Measurements from ENCODE around the gene ZBTB11. TPM values are rescaled to one million over a fixed set of nuclear protein-coding genes. Genes with fewer than 3 reads are reported as not detected.
A peak's percentile ranks its signal among the peaks of the same experiment; 100 is the strongest.
"Not testable (repeated sequence)": the region's sequence is repeated elsewhere in the genome, so short reads cannot be mapped to it uniquely, and the experiment has no call there.

ZBTB11 gene
- total RNA-seq, 1 donor from 2014 or later, result 17.2 TPM

DNA sequence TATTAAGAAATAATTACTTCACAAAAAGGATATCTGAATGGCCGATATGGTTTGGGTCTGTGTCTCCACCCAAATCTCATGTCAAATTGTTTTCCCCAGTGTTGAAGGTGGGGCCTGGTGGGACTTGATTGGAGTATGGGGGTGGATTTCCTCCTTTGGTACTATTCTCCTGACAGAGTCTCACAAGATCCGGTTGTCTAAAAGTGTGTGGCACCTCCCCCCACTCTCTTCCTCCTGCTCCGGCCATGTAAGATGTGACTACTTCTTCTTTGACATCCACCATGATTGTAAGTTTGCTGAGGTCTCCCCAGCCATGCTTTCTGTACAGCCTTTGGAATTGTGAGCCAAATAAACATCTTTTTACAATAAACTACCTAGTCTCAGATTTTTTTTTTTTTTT is 34.5 kb downstream of the ZBTB11 start:
- H3K4me3 Mint-ChIP-seq, result no peak overlapping the region
- TF ChIP-seq, protein P1, sequence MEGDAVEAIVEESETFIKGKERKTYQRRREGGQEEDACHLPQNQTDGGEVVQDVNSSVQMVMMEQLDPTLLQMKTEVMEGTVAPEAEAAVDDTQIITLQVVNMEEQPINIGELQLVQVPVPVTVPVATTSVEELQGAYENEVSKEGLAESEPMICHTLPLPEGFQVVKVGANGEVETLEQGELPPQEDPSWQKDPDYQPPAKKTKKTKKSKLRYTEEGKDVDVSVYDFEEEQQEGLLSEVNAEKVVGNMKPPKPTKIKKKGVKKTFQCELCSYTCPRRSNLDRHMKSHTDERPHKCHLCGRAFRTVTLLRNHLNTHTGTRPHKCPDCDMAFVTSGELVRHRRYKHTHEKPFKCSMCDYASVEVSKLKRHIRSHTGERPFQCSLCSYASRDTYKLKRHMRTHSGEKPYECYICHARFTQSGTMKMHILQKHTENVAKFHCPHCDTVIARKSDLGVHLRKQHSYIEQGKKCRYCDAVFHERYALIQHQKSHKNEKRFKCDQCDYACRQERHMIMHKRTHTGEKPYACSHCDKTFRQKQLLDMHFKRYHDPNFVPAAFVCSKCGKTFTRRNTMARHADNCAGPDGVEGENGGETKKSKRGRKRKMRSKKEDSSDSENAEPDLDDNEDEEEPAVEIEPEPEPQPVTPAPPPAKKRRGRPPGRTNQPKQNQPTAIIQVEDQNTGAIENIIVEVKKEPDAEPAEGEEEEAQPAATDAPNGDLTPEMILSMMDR (conservative IDR thresholded peaks at IDR 0.05), result no peak

DNA sequence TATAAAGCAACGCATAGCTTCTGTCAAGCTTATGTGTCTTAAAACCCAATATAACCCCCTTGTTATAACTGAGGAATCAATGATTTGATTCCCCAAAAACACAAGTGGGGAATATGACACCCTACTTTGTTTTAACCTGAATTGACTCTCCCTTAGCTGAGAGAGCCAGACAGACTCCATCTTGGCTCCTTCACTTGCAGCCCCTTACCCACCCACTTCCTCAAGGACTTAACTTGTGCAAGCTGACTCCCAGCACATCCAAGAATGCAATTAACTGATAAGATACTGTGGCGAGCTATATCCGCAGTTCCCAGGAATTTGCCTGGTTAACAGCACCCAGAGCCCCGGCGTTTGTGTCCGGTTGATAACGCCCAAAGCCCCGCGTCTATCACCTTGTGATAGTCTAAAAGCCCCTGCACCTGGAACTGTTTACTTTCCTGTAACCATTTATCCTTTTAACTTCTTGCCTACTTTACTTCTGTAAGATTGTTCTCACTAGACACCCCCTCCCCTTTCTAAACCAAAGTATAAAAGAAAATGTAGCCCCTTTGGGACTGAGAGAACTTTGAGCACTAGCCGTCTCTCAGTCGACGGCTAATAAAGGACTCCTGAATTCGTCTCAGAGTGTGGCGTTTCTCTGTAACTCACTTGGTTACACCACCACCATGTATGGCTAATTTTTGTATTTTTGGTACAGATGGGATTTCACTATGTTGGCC is 35.4 kb downstream of the ZBTB11 start:
- not testable (repeated sequence) for H3K4me1 Mint-ChIP-seq; H3K27me3 Mint-ChIP-seq (ENCODE audit: low read depth); H3K27ac Mint-ChIP-seq (ENCODE audit: unreplicated experiment); H3K4me3 Mint-ChIP-seq; H3K36me3 Mint-ChIP-seq (ENCODE audit: low read depth); DNase-seq (ENCODE audit: low read depth, low spot score); H3K9me3 Mint-ChIP-seq

More for the DNA sequence above, 34.5 kb downstream of the ZBTB11 start:
- H3K27ac Mint-ChIP-seq (ENCODE audit: unreplicated experiment), result no peak overlapping the region
- peaks cover 2% of the 10 kb centered on the region for H3K36me3 Mint-ChIP-seq (ENCODE audit: low read depth)
- no peak for DNase-seq (ENCODE audit: low read depth, low spot score)
- no peaks in the 10 kb centered on the region for H3K27me3 Mint-ChIP-seq (ENCODE audit: low read depth)
- H3K9me3 Mint-ChIP-seq, result no peaks in the 10 kb centered on the region
- no peaks in the 10 kb centered on the region for H3K4me1 Mint-ChIP-seq

DNA sequence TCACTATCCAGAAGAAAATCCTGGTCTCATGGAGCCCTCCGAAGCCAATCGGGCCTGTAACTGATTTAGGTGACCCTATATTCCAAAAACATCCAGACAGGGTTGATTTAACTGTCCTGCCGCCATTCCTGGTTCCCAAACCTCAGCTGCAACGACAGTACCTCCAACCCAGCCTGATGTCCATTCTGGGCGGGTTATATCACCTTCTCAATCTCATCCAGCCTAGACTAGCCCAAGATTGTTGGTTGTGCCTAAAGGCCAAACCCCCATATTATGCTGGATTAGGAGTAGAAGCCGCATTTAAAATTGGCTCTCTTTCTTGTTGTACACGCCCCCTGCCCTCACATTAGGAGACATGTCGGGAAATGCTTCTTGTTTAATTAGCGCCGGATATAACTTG is 36.7 kb downstream of the ZBTB11 start:
- TF ChIP-seq, protein P1 (conservative IDR thresholded peaks at IDR 0.05), result no peak
- H3K4me3 Mint-ChIP-seq, result no peak overlapping the region
- H3K36me3 Mint-ChIP-seq (ENCODE audit: low read depth), result no peaks in the 10 kb centered on the region
- DNase-seq (ENCODE audit: low read depth, low spot score), result no peak
- no peaks in the 10 kb centered on the region for H3K27me3 Mint-ChIP-seq (ENCODE audit: low read depth)
- no peaks in the 10 kb centered on the region for H3K9me3 Mint-ChIP-seq
- H3K27ac Mint-ChIP-seq (ENCODE audit: unreplicated experiment), result no peak overlapping the region
- H3K4me1 Mint-ChIP-seq, result no peaks in the 10 kb centered on the region

DNA sequence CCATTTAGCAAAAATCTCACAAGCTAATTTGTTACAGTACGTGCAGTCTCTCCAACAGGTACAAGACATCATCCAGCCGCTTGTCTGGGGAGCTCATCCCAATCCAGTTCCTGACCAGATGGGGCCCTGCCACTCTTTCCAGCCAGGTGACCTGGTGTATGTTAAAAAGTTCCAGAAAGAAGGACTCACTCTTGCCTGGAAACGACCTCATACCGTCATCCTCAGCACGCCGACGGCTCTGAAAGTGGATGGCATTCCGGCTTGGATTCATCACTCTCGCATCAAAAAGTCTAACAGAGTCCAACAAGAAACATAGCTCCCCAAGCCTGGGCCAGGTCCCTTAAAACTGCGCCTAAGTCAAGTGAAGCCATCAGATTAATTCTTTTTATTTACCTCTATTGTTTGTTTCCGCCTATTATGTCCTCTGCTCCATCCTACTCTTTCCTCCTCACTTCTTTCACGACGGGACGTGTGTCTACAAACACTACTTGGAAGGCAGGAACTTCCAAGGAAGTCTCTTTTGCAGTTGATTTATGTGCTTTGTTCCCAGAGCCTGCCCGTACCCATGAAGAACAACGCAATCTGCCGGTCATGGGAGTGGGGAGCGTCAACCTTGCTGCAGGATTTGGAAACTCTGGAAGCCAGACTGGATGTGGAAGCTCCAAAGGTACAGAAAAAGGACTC is 37.5 kb downstream of the ZBTB11 start:
- no peak for DNase-seq (ENCODE audit: low read depth, low spot score)
- TF ChIP-seq, protein P1 (conservative IDR thresholded peaks at IDR 0.05), result no peak
- Mint-ChIP-seq H3K36me3 (ENCODE audit: low read depth) (no peaks in the 10 kb centered on the region), H3K4me1 (no peaks in the 10 kb centered on the region), H3K27ac (ENCODE audit: unreplicated experiment) (peak overlapping the region; percentile 9), H3K9me3 (no peaks in the 10 kb centered on the region), H3K27me3 (ENCODE audit: low read depth) (peaks cover 4% of the 10 kb centered on the region), H3K4me3 (no peak overlapping the region)

DNA sequence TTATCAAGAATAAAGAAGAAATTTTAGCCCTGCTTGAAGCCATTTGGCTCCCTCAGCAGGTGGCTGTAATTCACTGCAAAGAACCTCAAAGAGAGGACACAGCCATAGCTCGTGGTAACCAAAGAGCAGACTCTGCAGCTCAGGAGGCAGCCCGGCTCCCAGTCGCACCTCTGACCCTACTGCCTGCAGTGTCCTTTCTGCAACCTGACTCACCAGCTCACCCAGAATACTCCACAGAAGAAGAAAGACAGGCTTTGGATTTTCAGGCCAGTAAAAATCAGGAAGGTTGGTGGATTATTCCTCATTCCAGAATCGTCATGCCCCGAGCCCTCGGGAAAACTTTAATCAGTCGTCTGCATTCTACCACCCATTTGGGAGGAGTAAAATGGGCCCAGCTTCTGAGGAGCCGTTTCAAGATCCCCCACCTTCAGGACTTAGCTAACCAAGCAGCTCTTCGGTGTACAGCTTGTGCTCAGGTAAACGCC is 38.6 kb downstream of the ZBTB11 start:
- H3K4me3 Mint-ChIP-seq, result no peak overlapping the region
- no peaks in the 10 kb centered on the region for H3K36me3 Mint-ChIP-seq (ENCODE audit: low read depth)
- TF ChIP-seq, protein P1 (conservative IDR thresholded peaks at IDR 0.05), result no peak
- H3K27ac Mint-ChIP-seq (ENCODE audit: unreplicated experiment), result no peak overlapping the region
- H3K27me3 Mint-ChIP-seq (ENCODE audit: low read depth), result peaks cover 6% of the 10 kb centered on the region
- no peak for DNase-seq (ENCODE audit: low read depth, low spot score)
- no peaks in the 10 kb centered on the region for H3K4me1 Mint-ChIP-seq
- no peaks in the 10 kb centered on the region for H3K9me3 Mint-ChIP-seq

DNA sequence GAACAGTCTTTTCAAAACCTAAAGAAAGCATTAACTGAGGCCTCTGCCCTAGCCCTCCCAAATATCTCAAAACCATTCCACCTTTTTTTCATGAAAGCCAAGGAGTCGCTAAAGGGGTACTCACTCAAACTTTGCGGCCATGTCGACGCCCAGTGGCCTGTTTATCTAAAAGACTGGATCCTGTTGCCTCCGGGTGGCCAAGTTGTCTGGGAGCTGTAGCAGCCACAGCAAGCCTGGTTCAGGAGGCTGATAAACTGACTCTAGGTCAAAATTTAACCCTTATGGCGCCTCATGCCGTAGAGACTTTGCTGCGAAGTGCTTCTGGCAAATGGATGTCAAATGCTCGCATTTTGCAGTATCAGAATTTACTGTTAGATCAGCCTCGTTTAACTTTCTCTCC is 39.5 kb downstream of the ZBTB11 start:
- H3K27me3 Mint-ChIP-seq (ENCODE audit: low read depth), result peaks cover 6% of the 10 kb centered on the region
- H3K27ac Mint-ChIP-seq (ENCODE audit: unreplicated experiment), result no peak overlapping the region
- no peaks in the 10 kb centered on the region for H3K9me3 Mint-ChIP-seq
- no peaks in the 10 kb centered on the region for H3K36me3 Mint-ChIP-seq (ENCODE audit: low read depth)
- no peak for DNase-seq (ENCODE audit: low read depth, low spot score)
- H3K4me1 Mint-ChIP-seq, result no peaks in the 10 kb centered on the region
- no peak overlapping the region for H3K4me3 Mint-ChIP-seq
- TF ChIP-seq, protein P1 (conservative IDR thresholded peaks at IDR 0.05), result no peak

All from neural crest cell (in vitro differentiated cells).